B cell (primary cell): ENCODE data around the gene ODAD4.

Experiments
- EZH2 ChIP-seq: IDR thresholded peaks from 2 replicates; pipeline ENCODE4 v1.6.1; 2012; ENCODE audit warnings: borderline replicate concordance, low read depth, mild to moderate bottlenecking, moderate library complexity, low read length; ENCODE audit not compliant: insufficient read depth, poor library complexity, severe bottlenecking
- TF ChIP-seq, protein P1 (sequence below): fragments of 200-600 bp; IDR thresholded peaks from one replicate; pipeline ENCODE4 v1.8.0; 2022; ENCODE audit warnings: antibody characterized with exemption, mild to moderate bottlenecking

DNA sequence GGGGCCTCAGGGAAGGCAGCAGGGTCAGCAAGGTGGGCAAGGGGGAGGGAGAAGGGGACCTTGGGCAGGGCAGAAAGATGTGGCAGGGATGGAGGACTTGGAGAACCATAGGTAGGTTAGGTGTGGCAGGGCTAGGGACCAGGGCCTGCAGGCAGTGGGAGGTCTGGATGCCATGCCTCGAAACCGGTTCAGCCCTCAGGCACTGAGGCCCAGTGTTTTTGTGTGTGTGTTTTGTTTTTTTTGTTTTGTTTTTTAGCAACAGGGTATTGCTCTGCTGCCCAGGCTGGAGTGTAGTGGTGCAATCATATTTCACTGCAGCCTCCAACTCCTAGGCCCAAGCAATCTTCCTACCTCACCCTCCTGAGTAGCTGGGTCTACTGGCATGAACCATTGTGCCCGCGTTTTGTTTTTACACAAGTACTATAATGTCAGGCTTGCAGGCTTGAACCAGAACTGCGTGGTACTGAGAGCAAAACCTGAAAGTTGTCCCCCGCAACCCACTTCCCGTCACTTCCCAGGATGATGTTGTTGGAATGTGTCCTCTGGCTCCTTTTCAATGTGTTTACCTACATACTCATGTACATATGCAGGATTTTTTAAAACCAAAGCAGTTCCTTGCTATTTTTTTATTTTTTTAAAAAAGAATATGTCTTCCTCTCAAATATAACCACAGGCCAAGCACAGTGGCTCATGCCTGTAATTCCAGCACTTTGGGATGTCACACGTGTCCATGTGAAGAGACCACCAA lies 12.4 kb downstream of the ODAD4 start:
- TF ChIP-seq, protein P1, sequence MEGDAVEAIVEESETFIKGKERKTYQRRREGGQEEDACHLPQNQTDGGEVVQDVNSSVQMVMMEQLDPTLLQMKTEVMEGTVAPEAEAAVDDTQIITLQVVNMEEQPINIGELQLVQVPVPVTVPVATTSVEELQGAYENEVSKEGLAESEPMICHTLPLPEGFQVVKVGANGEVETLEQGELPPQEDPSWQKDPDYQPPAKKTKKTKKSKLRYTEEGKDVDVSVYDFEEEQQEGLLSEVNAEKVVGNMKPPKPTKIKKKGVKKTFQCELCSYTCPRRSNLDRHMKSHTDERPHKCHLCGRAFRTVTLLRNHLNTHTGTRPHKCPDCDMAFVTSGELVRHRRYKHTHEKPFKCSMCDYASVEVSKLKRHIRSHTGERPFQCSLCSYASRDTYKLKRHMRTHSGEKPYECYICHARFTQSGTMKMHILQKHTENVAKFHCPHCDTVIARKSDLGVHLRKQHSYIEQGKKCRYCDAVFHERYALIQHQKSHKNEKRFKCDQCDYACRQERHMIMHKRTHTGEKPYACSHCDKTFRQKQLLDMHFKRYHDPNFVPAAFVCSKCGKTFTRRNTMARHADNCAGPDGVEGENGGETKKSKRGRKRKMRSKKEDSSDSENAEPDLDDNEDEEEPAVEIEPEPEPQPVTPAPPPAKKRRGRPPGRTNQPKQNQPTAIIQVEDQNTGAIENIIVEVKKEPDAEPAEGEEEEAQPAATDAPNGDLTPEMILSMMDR = no peak
- TF ChIP-seq EZH2 = no peak
